ENCODE results near the gene LRP1B.

LRP1B gene

GRCh38 chr2:140506606-140507005, 1624.2 kb downstream of the LRP1B start:
- DNase-seq (ENCODE audit: insufficient read length), result no peak
- FAIRE-seq, result no peak
- TF ChIP-seq POLR2AphosphoS5 (IDR thresholded peaks at IDR 0.05; ENCODE audit: low read depth, low read length), result no peak
- no peak for TF ChIP-seq TAF1 (IDR thresholded peaks at IDR 0.05; ENCODE audit: borderline replicate concordance, low read depth, low read length)
- no peak for TF ChIP-seq POLR2A (IDR thresholded peaks at IDR 0.05; ENCODE audit: low read depth, low read length)

GRCh38 chr2:140504601-140505000, 1626.2 kb downstream of the LRP1B start:
- TF ChIP-seq POLR2A (IDR thresholded peaks at IDR 0.05; ENCODE audit: low read depth, low read length) (no peak), POLR2AphosphoS5 (IDR thresholded peaks at IDR 0.05; ENCODE audit: low read depth, low read length) (no peak), TAF1 (IDR thresholded peaks at IDR 0.05; ENCODE audit: borderline replicate concordance, low read depth, low read length) (no peak)
- FAIRE-seq, result no peak
- DNase-seq (ENCODE audit: insufficient read length), result no peak

DNA sequence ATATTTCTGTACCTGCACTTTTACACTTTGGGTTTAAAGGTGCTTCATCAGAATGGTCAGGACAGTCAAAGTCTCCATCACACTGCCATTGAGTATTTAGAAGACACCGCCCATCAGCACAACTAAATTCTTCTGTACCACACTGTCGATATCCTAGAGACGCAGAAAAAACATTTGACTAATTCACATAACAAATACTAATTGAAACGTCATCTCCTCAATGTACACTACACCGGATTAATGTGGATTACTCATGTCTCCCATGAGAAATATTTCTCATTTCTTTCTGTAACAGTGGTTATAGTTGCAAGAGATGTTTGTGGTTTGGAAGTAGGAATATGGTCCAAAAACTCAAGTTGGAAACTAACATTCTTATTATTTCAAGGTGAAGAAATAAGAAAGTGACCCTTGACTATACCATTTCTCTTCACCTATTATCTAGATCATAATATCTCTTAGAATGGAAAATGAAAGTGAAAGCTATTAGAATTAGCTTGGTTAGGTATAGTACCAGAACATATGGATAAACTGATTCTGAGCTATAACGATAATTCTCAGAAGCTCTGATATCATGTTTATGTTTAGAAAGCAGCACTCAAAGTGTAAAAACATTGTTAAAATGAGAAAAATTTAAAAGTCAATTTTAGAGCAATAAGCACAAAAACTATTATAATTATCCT, 1627.7 kb downstream of the LRP1B start:
- no peak for FAIRE-seq
- DNase-seq (ENCODE audit: insufficient read length), result no peak
- TF ChIP-seq TAF1 (IDR thresholded peaks at IDR 0.05; ENCODE audit: borderline replicate concordance, low read depth, low read length) (no peak), POLR2AphosphoS5 (IDR thresholded peaks at IDR 0.05; ENCODE audit: low read depth, low read length) (no peak), POLR2A (IDR thresholded peaks at IDR 0.05; ENCODE audit: low read depth, low read length) (no peak)

DNA sequence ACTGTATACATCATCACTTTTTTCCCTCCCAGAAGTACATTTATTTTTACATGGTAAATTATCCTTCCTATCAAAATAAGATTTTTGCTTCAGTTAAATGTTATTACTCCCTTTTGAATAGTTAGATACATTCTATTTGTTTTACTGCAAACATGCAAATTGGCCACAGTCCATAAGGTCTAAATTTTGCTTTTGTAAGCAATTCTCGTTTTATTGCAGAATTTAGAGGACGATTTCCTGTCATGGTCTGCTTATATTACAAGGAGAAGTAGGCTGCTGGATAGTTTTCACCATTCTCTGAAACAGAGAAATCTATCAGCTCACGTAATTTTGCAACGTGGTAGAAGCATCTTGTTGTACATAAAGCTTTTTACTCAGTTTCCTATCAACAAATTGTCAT, 1632.5 kb downstream of the LRP1B start:
- DNase-seq (ENCODE audit: insufficient read length), result no peak
- no peak for FAIRE-seq
- TF ChIP-seq POLR2AphosphoS5 (IDR thresholded peaks at IDR 0.05; ENCODE audit: low read depth, low read length) (no peak), TAF1 (IDR thresholded peaks at IDR 0.05; ENCODE audit: borderline replicate concordance, low read depth, low read length) (no peak), POLR2A (IDR thresholded peaks at IDR 0.05; ENCODE audit: low read depth, low read length) (no peak)

GRCh38 chr2:140496714-140497113, 1634.1 kb downstream of the LRP1B start:
- DNase-seq (ENCODE audit: insufficient read length), result no peak
- no peak for FAIRE-seq

GRCh38 chr2:140491876-140492275, 1638.9 kb downstream of the LRP1B start:
- TF ChIP-seq TAF1 (IDR thresholded peaks at IDR 0.05; ENCODE audit: borderline replicate concordance, low read depth, low read length), result no peak
- no peak for TF ChIP-seq POLR2AphosphoS5 (IDR thresholded peaks at IDR 0.05; ENCODE audit: low read depth, low read length)
- TF ChIP-seq POLR2A (IDR thresholded peaks at IDR 0.05; ENCODE audit: low read depth, low read length), result no peak

More at GRCh38 chr2:140496714-140497113, 1634.1 kb downstream of the LRP1B start:
- no peak for TF ChIP-seq POLR2AphosphoS5 (IDR thresholded peaks at IDR 0.05; ENCODE audit: low read depth, low read length)
- no peak for TF ChIP-seq TAF1 (IDR thresholded peaks at IDR 0.05; ENCODE audit: borderline replicate concordance, low read depth, low read length)
- no peak for TF ChIP-seq POLR2A (IDR thresholded peaks at IDR 0.05; ENCODE audit: low read depth, low read length)

DNA sequence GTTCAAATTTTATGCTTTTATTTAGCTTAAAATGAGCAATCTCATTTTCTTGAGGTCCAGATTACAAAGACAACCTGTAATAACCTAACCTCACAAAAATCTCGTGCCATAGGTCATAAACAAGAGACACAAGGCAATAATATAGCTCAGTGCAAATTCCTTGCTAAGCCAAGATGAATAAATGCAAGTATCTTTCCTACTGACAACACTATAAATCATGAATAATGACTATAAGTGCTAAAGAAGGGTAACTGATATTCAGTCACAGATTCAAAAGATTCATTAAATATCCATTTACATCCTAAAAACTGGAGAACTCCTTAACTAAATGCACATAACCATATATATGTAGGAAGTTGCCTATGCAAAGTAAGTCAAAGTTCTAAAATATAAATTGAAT, 1641.6 kb downstream of the LRP1B start:
- DNase-seq (ENCODE audit: insufficient read length), result no peak
- TF ChIP-seq POLR2A (IDR thresholded peaks at IDR 0.05; ENCODE audit: low read depth, low read length), result no peak
- TF ChIP-seq TAF1 (IDR thresholded peaks at IDR 0.05; ENCODE audit: borderline replicate concordance, low read depth, low read length), result no peak
- TF ChIP-seq POLR2AphosphoS5 (IDR thresholded peaks at IDR 0.05; ENCODE audit: low read depth, low read length), result no peak
- no peak for FAIRE-seq

More at GRCh38 chr2:140491876-140492275, 1638.9 kb downstream of the LRP1B start:
- DNase-seq (ENCODE audit: insufficient read length) (no peak), FAIRE-seq (no peak)

- no peak for TF ChIP-seq POLR2A (IDR thresholded peaks at IDR 0.05; ENCODE audit: low read depth, low read length)
- no peak for TF ChIP-seq TAF1 (IDR thresholded peaks at IDR 0.05; ENCODE audit: borderline replicate concordance, low read depth, low read length)
- TF ChIP-seq POLR2AphosphoS5 (IDR thresholded peaks at IDR 0.05; ENCODE audit: low read depth, low read length), result no peak
- no peak for FAIRE-seq
- no peak for DNase-seq (ENCODE audit: insufficient read length)
These were observed 1649.7 kb downstream of the LRP1B start for GRCh38 chr2:140481136-140481535.

GRCh38 chr2:140473851-140474250, 1657.0 kb downstream of the LRP1B start:
- TF ChIP-seq TAF1 (IDR thresholded peaks at IDR 0.05; ENCODE audit: borderline replicate concordance, low read depth, low read length), result no peak
- no peak for TF ChIP-seq POLR2A (IDR thresholded peaks at IDR 0.05; ENCODE audit: low read depth, low read length)
- no peak for TF ChIP-seq POLR2AphosphoS5 (IDR thresholded peaks at IDR 0.05; ENCODE audit: low read depth, low read length)
- DNase-seq (ENCODE audit: insufficient read length), result no peak
- no peak for FAIRE-seq

DNA sequence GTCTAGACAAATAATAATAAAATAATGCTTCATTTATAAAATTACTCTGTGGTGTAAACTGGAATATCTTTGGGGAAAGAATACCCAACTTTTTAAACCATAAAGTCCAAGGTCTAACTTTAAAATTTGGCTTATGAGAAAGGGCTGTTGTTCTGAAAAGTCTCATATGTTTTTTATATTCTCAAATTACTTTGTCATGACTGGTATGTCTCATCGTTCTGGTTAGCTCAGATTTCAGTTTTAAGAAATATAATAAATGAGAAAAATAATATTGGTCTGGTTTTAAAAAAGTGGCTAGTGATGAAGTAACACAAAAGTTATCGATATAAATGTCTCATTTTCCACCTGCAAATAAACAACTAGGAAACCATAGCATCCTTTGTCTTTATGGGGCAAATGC, 1658.1 kb downstream of the LRP1B start:
- no peak for FAIRE-seq
- TF ChIP-seq POLR2A (IDR thresholded peaks at IDR 0.05; ENCODE audit: low read depth, low read length), result no peak
- no peak for TF ChIP-seq TAF1 (IDR thresholded peaks at IDR 0.05; ENCODE audit: borderline replicate concordance, low read depth, low read length)
- TF ChIP-seq POLR2AphosphoS5 (IDR thresholded peaks at IDR 0.05; ENCODE audit: low read depth, low read length), result no peak
- DNase-seq (ENCODE audit: insufficient read length), result no peak

- TF ChIP-seq POLR2A (IDR thresholded peaks at IDR 0.05; ENCODE audit: low read depth, low read length) (no peak), TAF1 (IDR thresholded peaks at IDR 0.05; ENCODE audit: borderline replicate concordance, low read depth, low read length) (no peak), POLR2AphosphoS5 (IDR thresholded peaks at IDR 0.05; ENCODE audit: low read depth, low read length) (no peak)
- FAIRE-seq (no peak), DNase-seq (ENCODE audit: insufficient read length) (no peak)
These were observed 1665.5 kb downstream of the LRP1B start for GRCh38 chr2:140465301-140465700.

GRCh38 chr2:140462990-140463389, 1667.8 kb downstream of the LRP1B start:
- TF ChIP-seq TAF1 (IDR thresholded peaks at IDR 0.05; ENCODE audit: borderline replicate concordance, low read depth, low read length), result no peak
- TF ChIP-seq POLR2A (IDR thresholded peaks at IDR 0.05; ENCODE audit: low read depth, low read length), result no peak
- no peak for TF ChIP-seq POLR2AphosphoS5 (IDR thresholded peaks at IDR 0.05; ENCODE audit: low read depth, low read length)
- FAIRE-seq (no peak), DNase-seq (ENCODE audit: insufficient read length) (no peak)
